ENCODE data around the gene UNC5A.

GRCh38 chr5:176904276-176904675 is 93.9 kb downstream of the UNC5A start:
- TF ChIP-seq CTCF (IDR thresholded peaks at IDR 0.05) (no peak), POLR2A (IDR thresholded peaks at IDR 0.05) (no peak)

Measured in uterus (tissue), 2 donors.